SK-N-SH treated with all-trans-retinoic acid at 6 μM for 48 hours (cell line): ENCODE data around the gene DENND5B.

ENCODE experiments used
- BACH2 ChIP-seq: fragments of 250-450 bp; sonication (Bioruptor Pico); IDR thresholded peaks from 2 replicates; pipeline ENCODE4 v1.9.0; 2021; ENCODE audit warnings: mild to moderate bottlenecking, borderline replicate concordance
- OSR1 ChIP-seq: fragments of 250-450 bp; sonication (Bioruptor Pico); IDR thresholded peaks from 2 replicates; pipeline ENCODE4 v1.8.0; 2022; ENCODE audit warnings: moderate library complexity, mild to moderate bottlenecking, inconsistent platforms
- RARB ChIP-seq: fragments of 250-450 bp; sonication (Bioruptor Pico); IDR thresholded peaks from 2 replicates; pipeline ENCODE4 v1.8.0; 2021; ENCODE audit warnings: mild to moderate bottlenecking, moderate library complexity
- TOX ChIP-seq: fragments of 250-450 bp; sonication (Bioruptor Pico); IDR thresholded peaks from 2 replicates; pipeline ENCODE4 v1.8.0; 2021; ENCODE audit warnings: mild to moderate bottlenecking, moderate library complexity, borderline replicate concordance

DNA sequence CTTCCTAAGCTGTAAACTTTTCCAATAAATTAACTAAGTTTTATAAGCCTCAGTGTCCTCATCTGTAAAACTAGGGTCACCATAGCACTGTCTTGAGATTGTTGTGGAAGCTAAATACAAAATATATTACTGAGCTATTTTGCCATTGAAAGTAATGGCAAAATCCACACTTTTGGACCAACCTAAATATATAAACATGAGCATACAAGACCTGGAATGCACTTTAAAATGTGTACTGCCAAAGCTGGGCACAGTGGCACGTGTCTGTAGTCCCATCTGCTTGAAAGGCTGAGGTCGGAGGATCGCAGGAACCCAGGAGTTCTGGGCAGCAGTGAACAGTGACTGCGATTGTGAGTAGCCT is 235.2 kb downstream of the DENND5B start:
- TF ChIP-seq BACH2 (CRISPR knock-in tag) (no peak), RARB (CRISPR knock-in tag) (no peak), TOX (CRISPR knock-in tag) (no peak), OSR1 (CRISPR knock-in tag) (no peak)
